K562 (cell line): ENCODE results near the gene NAV2. TPM values are rescaled to one million over a fixed set of nuclear protein-coding genes. Genes with fewer than 3 reads are reported as not detected.

Source experiments
- CBX1 ChIP-seq: sonication (generic); IDR thresholded peaks from 2 replicates; pipeline ENCODE4 v1.6.1; 2016; ENCODE audit warnings: antibody characterized with exemption, low read depth, mild to moderate bottlenecking
- ESRRB ChIP-seq: fragments of 250-450 bp; sonication (Bioruptor Pico); IDR thresholded peaks from 2 replicates; pipeline ENCODE4 v1.5.0; 2020; ENCODE audit warnings: mild to moderate bottlenecking, moderate library complexity, borderline replicate concordance
- FIP1L1 ChIP-seq: fragments of 200-400 bp; formaldehyde crosslinking; IDR thresholded peaks from 2 replicates; pipeline ENCODE4 v1.6.1; 2018; ENCODE audit warnings: mild to moderate bottlenecking, low read depth, low read length; ENCODE audit not compliant: poor library complexity, severe bottlenecking
- KDM1A ChIP-seq, 2 experiments: fragments of 450-650 bp; IDR thresholded peaks; 2 replicates each; pipeline ENCODE4 v1.6.1; 2016; ENCODE audit warnings: mild to moderate bottlenecking in 2 of 2
- MCM3 ChIP-seq: fragments of 450-650 bp; IDR thresholded peaks from 2 replicates; pipeline ENCODE4 v1.6.1; 2016
- NCOA6 ChIP-seq: fragments of 450-650 bp; IDR thresholded peaks from 2 replicates; pipeline ENCODE4 v1.6.1; 2017; ENCODE audit warnings: mild to moderate bottlenecking
- PHF20 ChIP-seq: fragments of 450-650 bp; IDR thresholded peaks from 2 replicates; pipeline ENCODE4 v1.6.1; 2018; ENCODE audit not compliant: partially characterized antibody
- PTBP1 ChIP-seq: fragments of 200-400 bp; formaldehyde crosslinking; IDR thresholded peaks from 2 replicates; pipeline ENCODE4 v1.6.1; 2017; ENCODE audit warnings: low read depth, low read length
- PYGO2 ChIP-seq: fragments of 450-650 bp; IDR thresholded peaks from 2 replicates; pipeline ENCODE4 v1.6.1; 2016; ENCODE audit warnings: mild to moderate bottlenecking, missing genetic modification characterization, moderate library complexity, missing compliant biosample characterization
- SAP30 ChIP-seq: fragments of 200-600 bp; sonication (generic); IDR thresholded peaks from 2 replicates; pipeline ENCODE4 v1.6.1; 2012; ENCODE audit warnings: borderline replicate concordance, low read depth, mild to moderate bottlenecking, moderate library complexity, low read length, control low read depth, inconsistent platforms; ENCODE audit not compliant: insufficient read depth, poor library complexity, severe bottlenecking
- SPI1 ChIP-seq: IDR thresholded peaks from 2 replicates; pipeline ENCODE4 v1.6.1; 2011; ENCODE audit warnings: low read depth, low read length, control low read depth, borderline replicate concordance
- STAT5A ChIP-seq: IDR thresholded peaks from 2 replicates; pipeline ENCODE4 v1.6.1; 2012; ENCODE audit warnings: low read length, inconsistent platforms, borderline replicate concordance
- ZEB2 ChIP-seq: fragments of 450-650 bp; IDR thresholded peaks from 2 replicates; pipeline ENCODE4 v1.6.1; 2016
- ZFPM2 ChIP-seq: fragments of 250-450 bp; sonication (Bioruptor Pico); IDR thresholded peaks from 2 replicates; pipeline ENCODE4 v1.5.1; 2022; ENCODE audit warnings: mild to moderate bottlenecking
- ZNF121 ChIP-seq: sonication (generic); formaldehyde crosslinking; conservative IDR thresholded peaks from 2 replicates; pipeline ENCODE4 v1.8.0; 2022; ENCODE audit warnings: missing genetic modification reagents
- ZNF311 ChIP-seq: fragments of 250-450 bp; sonication (Bioruptor Pico); IDR thresholded peaks from 2 replicates; pipeline ENCODE4 v1.4.0; 2020; ENCODE audit warnings: mild to moderate bottlenecking, moderate library complexity
- ZNF507 ChIP-seq: conservative IDR thresholded peaks from 2 replicates; pipeline ENCODE4 v1.6.1; 2017; ENCODE audit warnings: missing genetic modification characterization, missing compliant biosample characterization
- polyA plus RNA-seq, 8 experiments: library from polyadenylated mRNA; depleted of rRNA in 4 of 8; stranded (reverse) in 5 of 8; unstranded in 3 of 8; fragments of >200 nt; fragmentation: Nextera tagmentation in 2 of 8; fragmentation: Illumina TruSeq in 1 of 8; extraction: Ambion mirVana in 2 of 8; extraction: Trizol in 1 of 8; gene quantifications; 2 replicates each; pipeline versions ENCODE4 v1.2.1 to v1.2.3, GENCODE V29; 2011 to 2014; ENCODE audit warnings: inconsistent platforms in 1 of 8, missing spikeins in 1 of 8
- total RNA-seq, 7 experiments: library from RNA; depleted of rRNA in 6 of 7; stranded (reverse); fragments of >200 nt in 6 of 7; fragmentation: Illumina TruSeq in 2 of 7; extraction: Trizol in 2 of 7; gene quantifications; 2 replicates each; pipeline versions ENCODE4 v1.2.1 to v1.2.3, GENCODE V29; 2011 to 2021; ENCODE audit warnings: low replicate concordance in 1 of 7
- TF ChIP-seq, protein P1 (sequence below): fragments of 250-450 bp; sonication (Bioruptor Pico); IDR thresholded peaks from 2 replicates; pipeline ENCODE4 v1.5.1; 2021; ENCODE audit warnings: mild to moderate bottlenecking
- TF ChIP-seq, protein P2 (sequence below): fragments of 450-650 bp; IDR thresholded peaks from 2 replicates; pipeline ENCODE4 v1.6.1; 2016; ENCODE audit warnings: borderline replicate concordance
- TF ChIP-seq, protein P3 (sequence below): fragments of 250-450 bp; sonication (Bioruptor Pico); IDR thresholded peaks from 2 replicates; pipeline ENCODE4 v1.5.0; 2021
- TF ChIP-seq, protein P4 (sequence below), 2 experiments: IDR thresholded peaks; 2 replicates each; pipeline ENCODE4 v1.6.1; 2011; ENCODE audit warnings: borderline replicate concordance in 1 of 2, control low read depth in 1 of 2, low read depth in 1 of 2, low read length in 1 of 2, mild to moderate bottlenecking in 1 of 2, mixed read lengths in 1 of 2, moderate library complexity in 1 of 2; ENCODE audit not compliant: insufficient read depth in 1 of 2, insufficient read length in 1 of 2, poor library complexity in 1 of 2, severe bottlenecking in 1 of 2; ENCODE audit errors: extremely low read depth in 1 of 2

Gene NAV2
- total and polyA plus RNA-seq, 9 of the 15 experiments (the other 6 are each of a cell fraction or from before 2014, with no cell fraction given), result 0.03 to 0.35 (median 0.05) TPM

DNA sequence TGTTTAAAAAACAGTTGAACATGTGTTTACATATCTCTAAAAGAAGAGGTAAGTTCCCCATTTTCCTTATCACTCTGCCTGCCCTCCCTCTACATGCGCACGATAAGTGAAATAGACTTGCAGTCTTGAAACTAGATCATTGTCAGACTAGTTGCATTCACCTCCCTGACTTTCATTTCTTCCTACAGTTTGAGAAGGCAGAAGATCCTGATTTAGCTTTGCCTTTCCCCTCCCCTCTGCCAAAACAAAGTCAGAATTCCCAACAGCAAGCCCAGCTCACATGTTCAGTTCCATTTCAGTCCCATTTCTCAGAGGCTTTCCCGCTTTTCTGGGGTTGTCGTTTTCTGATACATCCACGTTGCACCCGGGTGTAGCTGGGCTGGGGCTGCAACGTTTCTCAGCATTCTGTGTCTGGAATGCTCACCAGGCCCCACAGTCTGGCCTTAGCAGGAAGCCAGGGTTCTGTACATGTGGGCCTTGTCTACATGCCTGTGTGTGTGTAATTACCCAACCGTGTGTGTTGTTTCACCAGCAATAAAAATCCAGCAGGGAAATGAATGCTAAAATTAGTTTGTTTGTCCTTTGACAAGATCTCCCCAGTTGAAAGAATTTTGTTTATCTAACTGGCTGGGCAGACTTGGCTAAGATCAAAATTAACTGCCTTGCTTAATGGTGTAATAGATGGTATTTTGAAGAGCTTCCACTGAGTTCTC is 268.5 kb downstream of the NAV2 start (continued):
- TF ChIP-seq, protein P1, sequence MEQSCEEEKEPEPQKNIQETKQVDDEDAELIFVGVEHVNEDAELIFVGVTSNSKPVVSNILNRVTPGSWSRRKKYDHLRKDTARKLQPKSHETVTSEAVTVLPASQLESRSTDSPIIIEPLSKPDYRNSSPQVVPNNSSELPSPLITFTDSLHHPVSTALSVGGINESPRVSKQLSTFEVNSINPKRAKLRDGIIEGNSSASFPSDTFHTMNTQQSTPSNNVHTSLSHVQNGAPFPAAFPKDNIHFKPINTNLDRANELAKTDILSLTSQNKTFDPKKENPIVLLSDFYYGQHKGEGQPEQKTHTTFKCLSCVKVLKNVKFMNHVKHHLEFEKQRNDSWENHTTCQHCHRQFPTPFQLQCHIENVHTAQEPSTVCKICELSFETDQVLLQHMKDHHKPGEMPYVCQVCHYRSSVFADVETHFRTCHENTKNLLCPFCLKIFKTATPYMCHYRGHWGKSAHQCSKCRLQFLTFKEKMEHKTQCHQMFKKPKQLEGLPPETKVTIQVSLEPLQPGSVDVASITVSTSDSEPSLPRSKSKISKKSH (CRISPR knock-in tag), result no peak
- TF ChIP-seq STAT5A (no peak), FIP1L1 (no peak), ZEB2 (peak; percentile 77), PHF20 (no peak), KDM1A (IDR thresholded peaks at IDR 0.05) (no peak), SAP30 (no peak), SPI1 (0 out of 2 replicates have a peak, but pooled peaks have one; percentile 5), ESRRB (no peak), CBX1 (no peak), ZNF507 (tag) (no peak), ZFPM2 (CRISPR knock-in tag) (no peak), MCM3 (no peak), PYGO2 (no peak), PTBP1 (no peak), ZNF311 (no peak), NCOA6 (no peak), ZNF121 (no peak)
- TF ChIP-seq, protein P2, sequence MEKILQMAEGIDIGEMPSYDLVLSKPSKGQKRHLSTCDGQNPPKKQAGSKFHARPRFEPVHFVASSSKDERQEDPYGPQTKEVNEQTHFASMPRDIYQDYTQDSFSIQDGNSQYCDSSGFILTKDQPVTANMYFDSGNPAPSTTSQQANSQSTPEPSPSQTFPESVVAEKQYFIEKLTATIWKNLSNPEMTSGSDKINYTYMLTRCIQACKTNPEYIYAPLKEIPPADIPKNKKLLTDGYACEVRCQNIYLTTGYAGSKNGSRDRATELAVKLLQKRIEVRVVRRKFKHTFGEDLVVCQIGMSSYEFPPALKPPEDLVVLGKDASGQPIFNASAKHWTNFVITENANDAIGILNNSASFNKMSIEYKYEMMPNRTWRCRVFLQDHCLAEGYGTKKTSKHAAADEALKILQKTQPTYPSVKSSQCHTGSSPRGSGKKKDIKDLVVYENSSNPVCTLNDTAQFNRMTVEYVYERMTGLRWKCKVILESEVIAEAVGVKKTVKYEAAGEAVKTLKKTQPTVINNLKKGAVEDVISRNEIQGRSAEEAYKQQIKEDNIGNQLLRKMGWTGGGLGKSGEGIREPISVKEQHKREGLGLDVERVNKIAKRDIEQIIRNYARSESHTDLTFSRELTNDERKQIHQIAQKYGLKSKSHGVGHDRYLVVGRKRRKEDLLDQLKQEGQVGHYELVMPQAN, result no peak
- TF ChIP-seq, protein P3, sequence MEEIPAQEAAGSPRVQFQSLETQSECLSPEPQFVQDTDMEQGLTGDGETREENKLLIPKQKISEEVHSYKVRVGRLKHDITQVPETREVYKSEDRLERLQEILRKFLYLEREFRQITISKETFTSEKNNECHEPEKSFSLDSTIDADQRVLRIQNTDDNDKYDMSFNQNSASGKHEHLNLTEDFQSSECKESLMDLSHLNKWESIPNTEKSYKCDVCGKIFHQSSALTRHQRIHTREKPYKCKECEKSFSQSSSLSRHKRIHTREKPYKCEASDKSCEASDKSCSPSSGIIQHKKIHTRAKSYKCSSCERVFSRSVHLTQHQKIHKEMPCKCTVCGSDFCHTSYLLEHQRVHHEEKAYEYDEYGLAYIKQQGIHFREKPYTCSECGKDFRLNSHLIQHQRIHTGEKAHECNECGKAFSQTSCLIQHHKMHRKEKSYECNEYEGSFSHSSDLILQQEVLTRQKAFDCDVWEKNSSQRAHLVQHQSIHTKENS (CRISPR knock-in tag), result no peak
- TF ChIP-seq, protein P4, sequence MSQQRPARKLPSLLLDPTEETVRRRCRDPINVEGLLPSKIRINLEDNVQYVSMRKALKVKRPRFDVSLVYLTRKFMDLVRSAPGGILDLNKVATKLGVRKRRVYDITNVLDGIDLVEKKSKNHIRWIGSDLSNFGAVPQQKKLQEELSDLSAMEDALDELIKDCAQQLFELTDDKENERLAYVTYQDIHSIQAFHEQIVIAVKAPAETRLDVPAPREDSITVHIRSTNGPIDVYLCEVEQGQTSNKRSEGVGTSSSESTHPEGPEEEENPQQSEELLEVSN (IDR thresholded peaks at IDR 0.05; ENCODE audit: borderline replicate concordance in 1 of 2, extremely low read depth in 1 of 2, insufficient read depth in 1 of 2, insufficient read length in 1 of 2, low read depth in 1 of 2, low read length in 1 of 2, poor library complexity in 1 of 2, severe bottlenecking in 1 of 2), result peak; percentile 39 to 58
